Liver (tissue), 9 donors: Measurements from ENCODE around the gene FGL2. TPM values are rescaled to one million over a fixed set of nuclear protein-coding genes. Genes with fewer than 3 reads are reported as not detected.

Source experiments
- DNase-seq: peaks from one replicate; pipeline ENCODE4 v3.0.0-alpha.2; 2017; ENCODE audit warnings: low spot score
- H3K27ac ChIP-seq, 2 donors: one replicate each; pipeline ENCODE4 v1.7.0; 2013; ENCODE audit warnings: inconsistent platforms in 2 of 2, low read length in 2 of 2, control low read depth in 1 of 2, low read depth in 1 of 2, mild to moderate bottlenecking in 1 of 2
- H3K27me3 ChIP-seq, 4 donors: one replicate each; pipeline versions ENCODE4 v1.6.1 to v1.7.0; 2013; ENCODE audit warnings: low read length in 3 of 4, inconsistent platforms in 1 of 4, mild to moderate bottlenecking in 1 of 4, moderate library complexity in 1 of 4; ENCODE audit not compliant: control insufficient read depth in 4 of 4, insufficient read depth in 4 of 4
- H3K36me3 ChIP-seq, 4 donors: one replicate each; pipeline versions ENCODE4 v1.6.1 to v1.7.0; 2013; ENCODE audit warnings: low read length in 3 of 4, mild to moderate bottlenecking in 3 of 4, low read depth in 1 of 4, moderate library complexity in 1 of 4; ENCODE audit not compliant: control insufficient read depth in 4 of 4, insufficient read depth in 3 of 4
- H3K4me1 ChIP-seq, 4 donors: one replicate each; pipeline versions ENCODE4 v1.6.1 to v1.7.0; 2013; ENCODE audit warnings: low read length in 3 of 4, mild to moderate bottlenecking in 3 of 4, moderate library complexity in 1 of 4; ENCODE audit not compliant: control insufficient read depth in 4 of 4, insufficient read depth in 4 of 4
- H3K4me3 ChIP-seq, 3 donors: one replicate each; pipeline versions ENCODE4 v1.6.1 to v1.7.0; 2013; ENCODE audit warnings: low read length in 3 of 3, control low read depth in 1 of 3, low read depth in 1 of 3, mild to moderate bottlenecking in 1 of 3
- H3K9ac ChIP-seq, 2 donors: one replicate each; pipeline ENCODE4 v1.7.0; 2013; ENCODE audit warnings: low read length in 2 of 2, mild to moderate bottlenecking in 2 of 2, moderate library complexity in 2 of 2, control low read depth in 1 of 2, low read depth in 1 of 2
- H3K9me3 ChIP-seq, 4 donors: one replicate each; pipeline versions ENCODE4 v1.6.1 to v1.7.0; 2013; ENCODE audit warnings: low read length in 3 of 4; ENCODE audit not compliant: control insufficient read depth in 4 of 4
- EGR1 ChIP-seq, 2 donors: IDR thresholded peaks; 2 replicates each; pipeline ENCODE4 v1.6.1; 2016 to 2018; ENCODE audit warnings: antibody characterized with exemption in 2 of 2, low read depth in 2 of 2
- FOXA1 ChIP-seq: IDR thresholded peaks from 2 replicates; pipeline ENCODE4 v1.6.1; 2016; ENCODE audit warnings: antibody characterized with exemption
- FOXA2 ChIP-seq: IDR thresholded peaks from 2 replicates; pipeline ENCODE4 v1.6.1; 2016; ENCODE audit warnings: antibody characterized with exemption
- GABPA ChIP-seq, 2 donors: IDR thresholded peaks in 1 of 2; conservative IDR thresholded peaks in 1 of 2; 2 replicates each; pipeline ENCODE4 v1.6.1; 2016; ENCODE audit warnings: antibody characterized with exemption in 2 of 2, mild to moderate bottlenecking in 1 of 2, moderate library complexity in 1 of 2
- HNF4A ChIP-seq, 2 donors: conservative IDR thresholded peaks; 2 replicates each; pipeline ENCODE4 v1.6.1; 2016; ENCODE audit warnings: antibody characterized with exemption in 2 of 2, mild to moderate bottlenecking in 2 of 2
- HNF4G ChIP-seq: IDR thresholded peaks from 2 replicates; pipeline ENCODE4 v1.6.1; 2016; ENCODE audit warnings: antibody characterized with exemption
- JUND ChIP-seq, 2 donors: IDR thresholded peaks; 2 replicates each; pipeline ENCODE4 v1.6.1; 2016; ENCODE audit warnings: antibody characterized with exemption in 2 of 2
- TAF1 ChIP-seq: conservative IDR thresholded peaks from 2 replicates; pipeline ENCODE4 v1.6.1; 2016; ENCODE audit warnings: antibody characterized with exemption, mild to moderate bottlenecking
- YY1 ChIP-seq: IDR thresholded peaks from 2 replicates; pipeline ENCODE4 v1.6.1; 2016; ENCODE audit warnings: antibody characterized with exemption, mild to moderate bottlenecking
- WGBS: extraction: QIAGEN DNeasy Blood & Tissue Kit; methylation state at CpG from one replicate; pipeline ENCODE4 v1.1.7; 2013; 5-methylcytosine and 5-hydroxymethylcytosine counted together
- polyA plus RNA-seq, 2 donors: library from polyadenylated mRNA; stranded (reverse) in 1 of 2; unstranded in 1 of 2; fragments of 200-250 nt in 1 of 2; fragments of >200 nt in 1 of 2; fragmentation: Nextera tagmentation in 1 of 2; extraction: Ambion mirVana in 1 of 2; gene quantifications; one replicate each; pipeline versions ENCODE4 v1.2.1 to v1.2.3, GENCODE V29; 2013 to 2015
- total RNA-seq, 2 donors: library from RNA; depleted of rRNA; stranded (reverse); fragments of >200 nt; gene quantifications; one replicate each; pipeline ENCODE4 v1.2.3, GENCODE V29; 2014
- TF ChIP-seq, protein P1 (sequence below): fragments of 150-350 bp; IDR thresholded peaks from 2 replicates; pipeline ENCODE4 v1.5.1; 2017; ENCODE audit warnings: improper control_type of control experiment, low read depth, low read length; ENCODE audit not compliant: missing input control
- TF ChIP-seq, protein P2 (sequence below): IDR thresholded peaks from 2 replicates; pipeline ENCODE4 v1.6.1; 2016; ENCODE audit warnings: antibody characterized with exemption
- TF ChIP-seq, protein P3 (sequence below): IDR thresholded peaks from 2 replicates; pipeline ENCODE4 v1.6.1; 2016; ENCODE audit warnings: antibody characterized with exemption
- TF ChIP-seq, protein P4 (sequence below): IDR thresholded peaks from 2 replicates; pipeline ENCODE4 v1.6.1; 2016; ENCODE audit warnings: antibody characterized with exemption, mild to moderate bottlenecking
- donor health status: healthy.
- donor health status: healthy.
- donor health status: healthy.
- donor health status: healthy.
- donor health status: healthy.

The FGL2 gene
- total and polyA plus RNA-seq, 4 donors = 2.7 to 21.7 (median 13.6) TPM

DNA sequence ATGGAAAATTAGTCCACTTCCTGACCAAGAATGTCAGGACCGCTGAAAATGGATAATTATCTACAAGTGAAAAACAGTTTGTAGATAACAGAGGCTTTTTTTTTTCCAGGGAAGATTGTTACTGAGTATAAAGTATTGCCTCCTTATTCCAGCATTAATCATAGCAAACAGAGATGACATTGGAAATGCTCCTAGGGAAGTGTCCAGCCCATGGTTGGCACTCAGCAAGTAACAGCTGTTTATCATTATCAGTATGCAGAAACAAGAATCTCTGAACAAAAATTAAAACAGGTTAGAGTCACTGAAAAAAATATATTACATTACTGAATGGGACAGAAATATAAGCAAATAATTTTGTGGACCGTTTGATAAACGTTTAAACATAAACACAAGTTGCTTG lies 14.6 kb downstream of the FGL2 start:
- DNase-seq = no peak
- Histone ChIP-seq H3K27ac (no peak overlapping the region), H3K4me3 (no peak overlapping the region), H3K4me1 (no peaks in the 10 kb centered on the region), H3K9me3 (no peaks in the 10 kb centered on the region), H3K27me3 (no peaks in the 10 kb centered on the region), H3K9ac (no peak overlapping the region), H3K36me3 (no peaks in the 10 kb centered on the region)
- 80% methylated on average over 3 of the region's 3 CpGs for WGBS
- TF ChIP-seq, protein P1, sequence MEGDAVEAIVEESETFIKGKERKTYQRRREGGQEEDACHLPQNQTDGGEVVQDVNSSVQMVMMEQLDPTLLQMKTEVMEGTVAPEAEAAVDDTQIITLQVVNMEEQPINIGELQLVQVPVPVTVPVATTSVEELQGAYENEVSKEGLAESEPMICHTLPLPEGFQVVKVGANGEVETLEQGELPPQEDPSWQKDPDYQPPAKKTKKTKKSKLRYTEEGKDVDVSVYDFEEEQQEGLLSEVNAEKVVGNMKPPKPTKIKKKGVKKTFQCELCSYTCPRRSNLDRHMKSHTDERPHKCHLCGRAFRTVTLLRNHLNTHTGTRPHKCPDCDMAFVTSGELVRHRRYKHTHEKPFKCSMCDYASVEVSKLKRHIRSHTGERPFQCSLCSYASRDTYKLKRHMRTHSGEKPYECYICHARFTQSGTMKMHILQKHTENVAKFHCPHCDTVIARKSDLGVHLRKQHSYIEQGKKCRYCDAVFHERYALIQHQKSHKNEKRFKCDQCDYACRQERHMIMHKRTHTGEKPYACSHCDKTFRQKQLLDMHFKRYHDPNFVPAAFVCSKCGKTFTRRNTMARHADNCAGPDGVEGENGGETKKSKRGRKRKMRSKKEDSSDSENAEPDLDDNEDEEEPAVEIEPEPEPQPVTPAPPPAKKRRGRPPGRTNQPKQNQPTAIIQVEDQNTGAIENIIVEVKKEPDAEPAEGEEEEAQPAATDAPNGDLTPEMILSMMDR = no peak

DNA sequence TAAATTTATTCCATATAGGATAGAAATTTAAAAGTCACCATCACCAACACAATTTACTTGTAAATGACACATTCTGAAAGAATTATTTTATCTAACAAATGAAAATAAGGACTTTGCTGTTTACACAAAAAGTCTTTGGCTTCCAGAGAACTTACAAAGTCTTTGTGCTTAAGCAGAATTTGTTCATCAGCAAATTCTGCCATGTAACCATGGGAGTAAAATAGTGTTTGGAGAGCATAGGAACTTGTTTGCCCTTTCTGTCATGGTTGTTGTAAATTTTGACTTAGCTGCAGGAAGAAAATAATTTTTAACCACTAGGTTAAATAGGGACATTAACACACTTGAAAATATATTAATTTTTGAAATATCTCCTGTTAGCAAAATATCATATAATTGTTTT lies 15.2 kb downstream of the FGL2 start:
- no peak overlapping the region for H3K4me3 ChIP-seq
- H3K36me3 ChIP-seq = no peaks in the 10 kb centered on the region
- no peaks in the 10 kb centered on the region for H3K9me3 ChIP-seq
- H3K9ac ChIP-seq = no peak overlapping the region
- H3K27me3 ChIP-seq = no peaks in the 10 kb centered on the region
- no peak for DNase-seq
- H3K27ac ChIP-seq = no peak overlapping the region
- H3K4me1 ChIP-seq = no peaks in the 10 kb centered on the region
- TF ChIP-seq HNF4A (conservative IDR thresholded peaks at IDR 0.05) (no peak), GABPA (IDR thresholded peaks at IDR 0.05 in 1 of 2, conservative IDR thresholded peaks at IDR 0.05 in 1 of 2) (no peak), JUND (IDR thresholded peaks at IDR 0.05) (no peak), YY1 (no peak), FOXA1 (no peak), HNF4G (no peak), EGR1 (IDR thresholded peaks at IDR 0.05; ENCODE audit: low read depth in 2 of 2) (no peak), TAF1 (no peak), FOXA2 (no peak)
- TF ChIP-seq, protein P2, sequence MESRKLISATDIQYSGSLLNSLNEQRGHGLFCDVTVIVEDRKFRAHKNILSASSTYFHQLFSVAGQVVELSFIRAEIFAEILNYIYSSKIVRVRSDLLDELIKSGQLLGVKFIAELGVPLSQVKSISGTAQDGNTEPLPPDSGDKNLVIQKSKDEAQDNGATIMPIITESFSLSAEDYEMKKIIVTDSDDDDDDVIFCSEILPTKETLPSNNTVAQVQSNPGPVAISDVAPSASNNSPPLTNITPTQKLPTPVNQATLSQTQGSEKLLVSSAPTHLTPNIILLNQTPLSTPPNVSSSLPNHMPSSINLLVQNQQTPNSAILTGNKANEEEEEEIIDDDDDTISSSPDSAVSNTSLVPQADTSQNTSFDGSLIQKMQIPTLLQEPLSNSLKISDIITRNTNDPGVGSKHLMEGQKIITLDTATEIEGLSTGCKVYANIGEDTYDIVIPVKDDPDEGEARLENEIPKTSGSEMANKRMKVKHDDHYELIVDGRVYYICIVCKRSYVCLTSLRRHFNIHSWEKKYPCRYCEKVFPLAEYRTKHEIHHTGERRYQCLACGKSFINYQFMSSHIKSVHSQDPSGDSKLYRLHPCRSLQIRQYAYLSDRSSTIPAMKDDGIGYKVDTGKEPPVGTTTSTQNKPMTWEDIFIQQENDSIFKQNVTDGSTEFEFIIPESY = no peak
- TF ChIP-seq, protein P3, sequence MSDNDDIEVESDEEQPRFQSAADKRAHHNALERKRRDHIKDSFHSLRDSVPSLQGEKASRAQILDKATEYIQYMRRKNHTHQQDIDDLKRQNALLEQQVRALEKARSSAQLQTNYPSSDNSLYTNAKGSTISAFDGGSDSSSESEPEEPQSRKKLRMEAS = no peak
- TF ChIP-seq, protein P1 = no peak
- TF ChIP-seq, protein P4, sequence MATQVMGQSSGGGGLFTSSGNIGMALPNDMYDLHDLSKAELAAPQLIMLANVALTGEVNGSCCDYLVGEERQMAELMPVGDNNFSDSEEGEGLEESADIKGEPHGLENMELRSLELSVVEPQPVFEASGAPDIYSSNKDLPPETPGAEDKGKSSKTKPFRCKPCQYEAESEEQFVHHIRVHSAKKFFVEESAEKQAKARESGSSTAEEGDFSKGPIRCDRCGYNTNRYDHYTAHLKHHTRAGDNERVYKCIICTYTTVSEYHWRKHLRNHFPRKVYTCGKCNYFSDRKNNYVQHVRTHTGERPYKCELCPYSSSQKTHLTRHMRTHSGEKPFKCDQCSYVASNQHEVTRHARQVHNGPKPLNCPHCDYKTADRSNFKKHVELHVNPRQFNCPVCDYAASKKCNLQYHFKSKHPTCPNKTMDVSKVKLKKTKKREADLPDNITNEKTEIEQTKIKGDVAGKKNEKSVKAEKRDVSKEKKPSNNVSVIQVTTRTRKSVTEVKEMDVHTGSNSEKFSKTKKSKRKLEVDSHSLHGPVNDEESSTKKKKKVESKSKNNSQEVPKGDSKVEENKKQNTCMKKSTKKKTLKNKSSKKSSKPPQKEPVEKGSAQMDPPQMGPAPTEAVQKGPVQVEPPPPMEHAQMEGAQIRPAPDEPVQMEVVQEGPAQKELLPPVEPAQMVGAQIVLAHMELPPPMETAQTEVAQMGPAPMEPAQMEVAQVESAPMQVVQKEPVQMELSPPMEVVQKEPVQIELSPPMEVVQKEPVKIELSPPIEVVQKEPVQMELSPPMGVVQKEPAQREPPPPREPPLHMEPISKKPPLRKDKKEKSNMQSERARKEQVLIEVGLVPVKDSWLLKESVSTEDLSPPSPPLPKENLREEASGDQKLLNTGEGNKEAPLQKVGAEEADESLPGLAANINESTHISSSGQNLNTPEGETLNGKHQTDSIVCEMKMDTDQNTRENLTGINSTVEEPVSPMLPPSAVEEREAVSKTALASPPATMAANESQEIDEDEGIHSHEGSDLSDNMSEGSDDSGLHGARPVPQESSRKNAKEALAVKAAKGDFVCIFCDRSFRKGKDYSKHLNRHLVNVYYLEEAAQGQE = no peak
